Kidney epithelial cell (primary cell): Measurements from ENCODE around the gene LARGE1. TPM values are rescaled to one million over a fixed set of nuclear protein-coding genes. Genes with fewer than 3 reads are reported as not detected.

Experiments
- DNase-seq: peaks from one replicate; pipeline ENCODE4 v3.0.0-alpha.2; 2010; ENCODE audit warnings: low read depth
- H3K27me3 ChIP-seq: 2 replicates; pipeline ENCODE4 v1.6.0; 2011; ENCODE audit warnings: low read length; ENCODE audit not compliant: control insufficient read depth, insufficient read depth
- H3K36me3 ChIP-seq: 2 replicates; pipeline ENCODE4 v1.5.1; 2011; ENCODE audit warnings: low read length; ENCODE audit not compliant: control insufficient read depth, insufficient read depth
- H3K4me3 ChIP-seq: 2 replicates; pipeline ENCODE4 v1.5.1; 2011; ENCODE audit warnings: low read depth, mild to moderate bottlenecking, control low read depth, low read length
- CTCF ChIP-seq: IDR thresholded peaks from 2 replicates; pipeline ENCODE4 v1.5.1; 2011; ENCODE audit warnings: mild to moderate bottlenecking, moderate library complexity, low read length, control low read depth, inconsistent platforms; ENCODE audit not compliant: insufficient read depth, poor library complexity, severe bottlenecking
- total RNA-seq: library from RNA; depleted of rRNA; stranded (reverse); fragments of >200 nt; gene quantifications from 2 replicates; pipeline ENCODE4 v1.2.3, GENCODE V29; 2015

The LARGE1 gene
- total RNA-seq, 1 donor from 2014 or later, result 17.8 TPM

- no peak for DNase-seq
- no peaks in the 10 kb centered on the region for H3K27me3 ChIP-seq
- H3K36me3 ChIP-seq, result no peaks in the 10 kb centered on the region
- TF ChIP-seq CTCF, result no peak
- H3K4me3 ChIP-seq, result no peak overlapping the region
These were observed 280.6 kb downstream of the LARGE1 start for GRCh38 chr22:33639588-33640254.

GRCh38 chr22:33635766-33636165 is 284.5 kb downstream of the LARGE1 start:
- no peak for DNase-seq
- TF ChIP-seq CTCF, result no peak
- H3K4me3 ChIP-seq, result no peak overlapping the region
- H3K27me3 ChIP-seq, result no peaks in the 10 kb centered on the region
- no peaks in the 10 kb centered on the region for H3K36me3 ChIP-seq

- Histone ChIP-seq H3K4me3 (no peak overlapping the region), H3K36me3 (no peaks in the 10 kb centered on the region), H3K27me3 (no peaks in the 10 kb centered on the region)
- no peak for TF ChIP-seq CTCF
- no peak for DNase-seq
These were observed 288.5 kb downstream of the LARGE1 start for GRCh38 chr22:33631777-33632176.

DNA sequence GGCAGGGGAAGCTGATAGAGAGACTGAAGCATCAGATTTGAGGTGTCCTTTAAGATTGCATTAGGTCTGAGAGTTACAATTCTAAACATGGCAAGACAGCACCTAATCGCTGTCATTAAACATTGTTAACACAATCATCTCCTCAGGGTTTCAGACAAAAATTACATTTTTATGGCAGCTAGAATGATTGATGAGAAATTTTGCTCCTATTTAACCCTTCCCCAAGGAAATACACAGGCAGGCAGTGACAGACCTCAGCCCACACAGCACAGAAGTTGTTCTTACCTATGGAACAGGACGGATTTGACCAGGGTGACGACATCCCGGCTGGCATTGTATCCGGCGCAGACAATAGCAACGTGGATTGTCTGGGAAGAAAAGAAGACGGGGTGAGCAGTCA is 294.3 kb downstream of the LARGE1 start:
- no peaks in the 10 kb centered on the region for H3K27me3 ChIP-seq
- no peak for DNase-seq
- no peak overlapping the region for H3K4me3 ChIP-seq
- no peak for TF ChIP-seq CTCF
- no peaks in the 10 kb centered on the region for H3K36me3 ChIP-seq

DNA sequence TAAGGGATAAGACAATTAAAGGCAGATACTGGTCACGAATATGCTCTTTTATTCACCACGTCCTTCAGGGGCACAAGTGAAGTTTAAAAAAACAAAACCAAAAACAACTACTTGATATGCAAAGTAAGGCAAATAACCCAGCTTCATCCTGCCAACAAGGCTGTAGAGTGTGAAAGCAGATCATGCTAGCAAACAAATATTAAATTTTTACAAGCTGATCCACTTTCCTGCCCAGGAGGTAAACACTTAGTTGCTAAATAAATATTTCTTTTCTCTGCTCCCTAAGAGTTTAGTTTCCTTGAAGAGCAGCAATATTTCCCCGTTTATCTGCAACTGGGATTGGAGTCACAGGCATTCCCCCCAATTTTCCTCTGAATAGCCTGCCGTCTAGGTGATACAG is 300.2 kb downstream of the LARGE1 start:
- DNase-seq, result no peak
- no peak overlapping the region for H3K4me3 ChIP-seq
- no peaks in the 10 kb centered on the region for H3K27me3 ChIP-seq
- H3K36me3 ChIP-seq, result no peaks in the 10 kb centered on the region
- TF ChIP-seq CTCF, result no peak

- Histone ChIP-seq H3K4me3 (no peak overlapping the region), H3K27me3 (no peaks in the 10 kb centered on the region), H3K36me3 (no peaks in the 10 kb centered on the region)
- no peak for TF ChIP-seq CTCF
- no peak for DNase-seq
These were observed 313.8 kb downstream of the LARGE1 start for GRCh38 chr22:33606504-33606903.
